Measurements from ENCODE around the gene SYDE2.

- no peak for TF ChIP-seq EZH2 (optimal IDR thresholded peaks at IDR 0.05; ENCODE audit: low read depth, low read length)
- TF ChIP-seq CTCF (IDR thresholded peaks at IDR 0.05; ENCODE audit: low read length): no peak
These were observed 44.6 kb upstream of the SYDE2 start for GRCh38 chr1:85245456-85245855.

Measured in MM.1S (cell line).